Liver (tissue), 3 donors: ENCODE measurements around the gene MCMBP.

ENCODE experiments used
- GABPA ChIP-seq, 2 donors: IDR thresholded peaks in 1 of 2; conservative IDR thresholded peaks in 1 of 2; 2 replicates each; pipeline ENCODE4 v1.6.1; 2016; ENCODE audit warnings: antibody characterized with exemption in 2 of 2, mild to moderate bottlenecking in 1 of 2, moderate library complexity in 1 of 2
- HNF4A ChIP-seq, 2 donors: conservative IDR thresholded peaks; 2 replicates each; pipeline ENCODE4 v1.6.1; 2016; ENCODE audit warnings: antibody characterized with exemption in 2 of 2, mild to moderate bottlenecking in 2 of 2
- YY1 ChIP-seq: IDR thresholded peaks from 2 replicates; pipeline ENCODE4 v1.6.1; 2016; ENCODE audit warnings: antibody characterized with exemption, mild to moderate bottlenecking
- TF ChIP-seq, protein P1 (sequence below): fragments of 150-350 bp; IDR thresholded peaks from 2 replicates; pipeline ENCODE4 v1.5.1; 2017; ENCODE audit warnings: improper control_type of control experiment, low read depth, low read length; ENCODE audit not compliant: missing input control
- donor health status: healthy.
- donor health status: healthy.

DNA sequence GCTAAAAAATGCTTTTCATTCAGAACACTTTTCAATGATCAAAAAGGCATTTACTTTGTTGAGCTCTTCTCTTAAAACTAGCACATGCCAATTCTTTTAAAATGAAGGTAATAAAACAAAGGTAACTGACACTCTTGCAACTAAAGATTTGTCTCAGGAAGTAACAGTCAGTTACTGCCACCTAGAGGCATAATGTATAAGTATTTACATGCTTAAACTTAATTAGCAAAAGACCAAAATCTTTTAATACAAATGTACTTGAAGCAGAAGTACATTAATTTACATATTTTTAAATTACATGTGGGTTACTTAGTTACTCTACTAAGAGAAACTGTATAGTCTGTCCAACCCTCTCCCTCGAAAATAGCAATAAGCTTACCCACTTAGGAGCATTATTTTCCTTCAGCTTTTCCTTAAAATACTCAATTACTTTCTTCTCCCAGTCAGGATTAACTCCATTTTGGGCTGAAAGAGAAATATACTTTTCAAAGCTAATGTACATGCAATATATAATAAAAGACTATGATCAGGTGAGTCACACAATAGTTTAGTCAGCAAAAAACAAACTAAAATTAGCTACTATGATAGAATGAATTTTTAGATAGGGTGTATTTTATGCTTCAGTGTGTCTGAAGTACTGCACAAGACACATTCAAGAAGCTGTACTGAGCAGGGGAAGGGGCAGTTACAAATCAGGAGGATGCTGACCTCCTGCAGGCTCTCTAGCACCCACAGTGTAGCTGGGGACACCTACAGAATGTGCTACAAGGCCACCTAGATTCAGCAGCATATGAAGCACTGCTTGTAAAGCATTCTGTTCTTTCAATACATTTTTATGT is 13.0 kb downstream of the MCMBP start:
- TF ChIP-seq, protein P1, sequence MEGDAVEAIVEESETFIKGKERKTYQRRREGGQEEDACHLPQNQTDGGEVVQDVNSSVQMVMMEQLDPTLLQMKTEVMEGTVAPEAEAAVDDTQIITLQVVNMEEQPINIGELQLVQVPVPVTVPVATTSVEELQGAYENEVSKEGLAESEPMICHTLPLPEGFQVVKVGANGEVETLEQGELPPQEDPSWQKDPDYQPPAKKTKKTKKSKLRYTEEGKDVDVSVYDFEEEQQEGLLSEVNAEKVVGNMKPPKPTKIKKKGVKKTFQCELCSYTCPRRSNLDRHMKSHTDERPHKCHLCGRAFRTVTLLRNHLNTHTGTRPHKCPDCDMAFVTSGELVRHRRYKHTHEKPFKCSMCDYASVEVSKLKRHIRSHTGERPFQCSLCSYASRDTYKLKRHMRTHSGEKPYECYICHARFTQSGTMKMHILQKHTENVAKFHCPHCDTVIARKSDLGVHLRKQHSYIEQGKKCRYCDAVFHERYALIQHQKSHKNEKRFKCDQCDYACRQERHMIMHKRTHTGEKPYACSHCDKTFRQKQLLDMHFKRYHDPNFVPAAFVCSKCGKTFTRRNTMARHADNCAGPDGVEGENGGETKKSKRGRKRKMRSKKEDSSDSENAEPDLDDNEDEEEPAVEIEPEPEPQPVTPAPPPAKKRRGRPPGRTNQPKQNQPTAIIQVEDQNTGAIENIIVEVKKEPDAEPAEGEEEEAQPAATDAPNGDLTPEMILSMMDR, result peak; percentile 46
- TF ChIP-seq GABPA (IDR thresholded peaks at IDR 0.05 in 1 of 2, conservative IDR thresholded peaks at IDR 0.05 in 1 of 2), result no peak
- no peak for TF ChIP-seq YY1
- TF ChIP-seq HNF4A (conservative IDR thresholded peaks at IDR 0.05), result no peak
